NCI-H146 (cell line): Measurements from ENCODE around the gene DLG1.
"Not testable (repeated sequence)": the region's sequence is repeated elsewhere in the genome, so short reads cannot be mapped to it uniquely, and the experiment has no call there.

Source experiments
- DNase-seq: peaks from one replicate; lab custom pipeline; 2025; lab: John Stamatoyannopoulos, UW

DLG1 gene

DNA sequence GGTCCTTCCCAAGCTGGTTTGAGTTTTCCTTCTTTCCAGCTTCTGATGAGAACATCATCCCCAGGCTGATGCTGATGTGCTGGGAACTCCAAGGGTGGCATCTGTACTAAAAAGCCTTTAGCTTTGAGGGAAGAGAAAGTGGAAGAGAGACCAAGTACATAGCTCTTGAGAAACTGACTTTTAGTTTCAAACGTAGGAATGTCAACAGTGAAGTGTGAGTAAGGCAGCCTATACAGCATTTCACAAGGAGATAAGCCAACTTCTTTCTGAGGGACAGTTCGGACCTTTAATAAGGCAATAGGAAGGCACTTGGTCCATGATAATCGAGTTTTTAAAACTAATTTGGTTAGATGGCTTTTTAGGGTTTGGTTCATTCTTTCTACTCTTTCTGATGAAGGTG is 53.7 kb downstream of the DLG1 start:
- no peak for DNase-seq

DNA sequence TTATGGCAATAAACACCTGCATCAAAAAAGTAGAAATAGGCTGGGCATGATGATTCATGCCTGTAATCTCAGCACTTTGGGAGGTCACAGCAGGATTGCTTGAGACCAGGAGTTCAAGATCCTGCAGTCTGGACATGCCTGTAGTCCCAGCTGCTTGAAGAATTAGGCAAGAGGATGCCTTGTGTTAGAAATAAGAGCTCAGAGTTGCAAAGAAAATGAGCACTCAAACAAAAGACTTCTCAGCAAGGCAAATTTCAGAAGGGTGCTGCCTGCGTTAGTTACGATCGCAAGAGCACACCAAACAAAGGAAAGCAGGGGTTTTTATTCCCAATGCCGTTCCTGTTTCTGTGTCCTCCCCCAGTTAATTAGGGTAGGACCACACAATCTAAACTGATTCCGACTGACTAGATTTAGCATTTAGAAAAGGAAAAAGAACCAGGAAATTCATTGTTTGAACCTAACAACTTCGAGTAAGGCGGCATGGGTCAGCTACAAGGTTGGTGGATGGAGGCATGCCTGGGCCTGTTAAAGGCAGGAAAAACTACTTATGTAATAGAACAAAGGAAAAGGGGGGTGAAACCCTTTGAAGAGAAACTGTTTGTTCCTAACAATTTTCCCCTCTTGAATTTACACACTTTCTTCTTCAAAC is 55.5 kb downstream of the DLG1 start:
- DNase-seq = no peak

DNA sequence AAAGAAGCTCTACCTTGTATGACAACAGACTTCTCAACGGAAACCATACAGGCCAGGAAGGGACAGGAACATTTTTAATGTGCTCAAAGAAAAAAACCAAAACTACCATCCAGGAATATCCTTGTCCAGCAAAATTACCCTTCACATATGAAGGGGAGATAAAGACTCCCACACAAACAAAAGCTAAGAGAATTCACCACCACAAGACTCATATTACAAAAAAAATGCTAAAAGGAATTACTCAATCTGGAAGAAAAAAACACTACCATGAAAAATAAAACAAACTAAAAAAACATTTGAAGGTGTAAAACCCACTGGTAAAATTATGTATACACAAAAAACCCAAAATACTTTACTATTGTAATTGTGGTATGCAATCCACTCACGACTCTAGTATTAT is 57.2 kb downstream of the DLG1 start:
- DNase-seq = no peak

DNA sequence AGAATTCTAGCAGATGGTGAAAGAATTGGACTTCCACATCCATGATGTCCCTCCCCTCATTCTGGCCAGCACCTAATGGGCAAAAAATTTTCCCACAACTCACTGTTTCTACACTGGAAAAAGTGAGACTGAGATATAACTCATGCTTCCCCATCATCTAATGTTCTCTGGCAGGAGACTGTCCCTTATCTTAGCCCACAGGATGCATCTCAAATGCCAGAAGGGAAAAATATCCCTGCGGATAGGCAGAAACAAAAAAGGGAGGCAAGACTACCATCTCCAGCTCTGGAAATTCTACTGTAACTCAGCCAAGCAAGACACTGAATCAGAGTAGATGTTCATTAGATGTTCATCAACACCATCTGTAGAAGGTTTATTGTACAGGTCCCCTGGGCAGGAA is 58.6 kb downstream of the DLG1 start:
- DNase-seq = no peak

DNA sequence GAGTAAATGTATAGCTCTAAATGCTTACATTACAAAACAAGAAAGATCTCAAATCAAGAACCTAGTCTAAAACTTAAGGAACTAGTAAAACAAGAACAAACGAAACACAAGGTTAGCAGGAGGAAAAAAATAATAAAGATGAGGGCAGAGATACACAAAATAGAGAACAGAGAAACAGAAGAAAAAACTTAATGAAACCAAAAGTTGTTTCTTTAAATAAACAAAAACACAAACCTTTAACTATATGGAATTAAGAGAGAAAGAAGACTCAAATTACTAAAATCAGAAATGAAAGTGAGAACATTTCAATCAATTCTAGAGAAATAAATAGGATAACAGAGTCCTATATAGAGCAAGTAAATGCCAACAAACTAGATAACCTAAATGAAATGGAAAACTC is 59.6 kb downstream of the DLG1 start:
- no peak for DNase-seq

DNA sequence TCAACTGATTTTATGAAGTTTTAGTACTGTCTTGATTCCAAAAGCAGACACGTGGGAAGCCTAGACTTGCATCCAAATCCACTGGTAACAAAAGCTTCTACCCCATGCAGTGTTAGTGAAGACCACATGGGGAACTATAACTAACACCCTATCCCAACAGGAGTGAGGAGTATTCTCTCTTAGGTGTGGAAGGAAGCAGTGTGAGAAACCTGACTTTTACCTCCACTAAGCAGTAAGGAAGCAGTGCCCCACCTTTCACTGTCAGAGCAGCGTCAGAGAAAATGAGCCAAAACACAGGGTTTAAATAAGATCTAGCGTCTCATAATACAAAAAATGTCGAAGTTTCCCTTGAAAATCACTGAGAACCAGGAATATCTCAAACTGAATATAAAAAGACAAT is 60.5 kb downstream of the DLG1 start:
- DNase-seq = no peak

DNA sequence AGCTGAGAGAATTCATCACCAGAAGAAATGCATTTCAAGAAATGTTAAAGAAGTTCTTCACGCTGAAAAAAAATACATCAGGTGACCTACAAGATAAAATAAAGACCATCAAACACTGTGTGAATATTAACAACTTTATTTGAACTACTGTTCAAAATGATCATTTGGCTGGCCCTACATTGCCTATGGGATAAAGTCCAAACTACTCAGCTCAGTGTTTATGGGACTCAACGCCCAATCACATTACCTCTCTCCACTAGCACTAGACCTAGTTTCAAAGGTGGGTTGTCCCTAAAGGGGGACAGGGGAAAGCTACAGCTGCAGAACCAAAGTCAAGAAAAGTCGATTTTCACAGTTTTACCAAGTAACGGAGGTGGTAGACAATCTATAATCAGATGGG is 62.0 kb downstream of the DLG1 start:
- DNase-seq = no peak

DNA sequence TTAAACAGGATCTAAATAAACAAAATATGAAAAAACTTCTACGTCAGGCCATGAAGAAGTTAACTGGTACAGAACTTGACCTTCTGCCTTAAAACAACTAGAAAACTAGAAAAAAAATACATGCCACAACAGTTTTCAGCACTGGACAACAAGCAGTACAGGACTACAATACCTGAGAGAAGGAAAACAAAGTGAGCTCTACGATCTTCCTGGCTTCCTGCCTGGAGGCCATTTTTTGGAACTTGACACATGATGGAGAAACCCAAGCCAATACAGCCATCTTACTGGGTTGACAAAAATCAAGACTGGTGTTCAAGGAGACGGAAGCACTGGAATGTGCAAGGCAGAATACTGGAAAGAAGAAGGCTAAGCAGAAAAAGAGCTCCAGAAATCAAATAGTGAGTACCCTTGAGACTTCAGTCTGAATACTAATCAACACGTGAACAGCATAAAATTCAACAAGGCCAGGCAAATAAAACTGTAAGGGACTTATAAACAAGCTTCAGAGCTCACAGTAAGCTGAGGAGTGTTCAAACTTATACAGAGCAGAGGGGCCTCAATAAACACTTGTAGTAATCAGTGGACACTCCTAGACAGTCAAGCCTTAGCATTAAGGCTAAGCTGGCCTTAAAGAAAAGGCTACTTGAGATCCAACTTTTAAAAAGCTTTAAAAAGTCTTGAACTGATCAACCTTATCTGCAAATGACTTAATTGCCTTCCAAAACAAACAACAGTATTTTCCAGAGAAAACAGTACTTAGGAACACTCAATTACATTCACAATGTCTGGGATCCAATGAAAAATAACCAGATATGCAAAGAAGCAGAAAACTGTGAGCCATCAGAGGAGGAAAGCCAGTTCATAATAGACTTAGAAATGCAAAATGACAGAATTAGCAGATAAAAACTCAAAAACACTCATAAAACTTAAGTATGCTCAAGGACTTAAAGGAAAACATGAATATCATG is 63.2 kb downstream of the DLG1 start:
- DNase-seq = no peak

DNA sequence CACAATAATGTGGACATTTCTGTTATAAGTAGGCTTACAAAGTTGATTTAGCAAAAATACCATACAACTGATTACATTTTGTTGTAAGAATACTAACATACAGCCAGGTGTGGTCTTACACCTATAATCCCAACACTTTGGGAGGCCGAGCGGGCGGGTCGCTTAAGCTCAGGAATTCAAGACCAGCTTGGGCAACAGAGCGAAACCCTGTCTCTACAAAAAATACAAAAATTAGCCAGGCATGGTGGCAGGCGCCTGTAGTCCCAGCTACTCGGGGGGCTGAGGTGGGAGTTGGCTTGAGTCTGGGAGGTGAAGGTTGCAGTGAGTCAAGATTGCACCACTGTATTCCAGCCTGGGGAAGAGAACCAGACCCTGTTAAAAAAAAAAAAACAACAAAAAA is 67.1 kb downstream of the DLG1 start:
- DNase-seq = no peak

DNA sequence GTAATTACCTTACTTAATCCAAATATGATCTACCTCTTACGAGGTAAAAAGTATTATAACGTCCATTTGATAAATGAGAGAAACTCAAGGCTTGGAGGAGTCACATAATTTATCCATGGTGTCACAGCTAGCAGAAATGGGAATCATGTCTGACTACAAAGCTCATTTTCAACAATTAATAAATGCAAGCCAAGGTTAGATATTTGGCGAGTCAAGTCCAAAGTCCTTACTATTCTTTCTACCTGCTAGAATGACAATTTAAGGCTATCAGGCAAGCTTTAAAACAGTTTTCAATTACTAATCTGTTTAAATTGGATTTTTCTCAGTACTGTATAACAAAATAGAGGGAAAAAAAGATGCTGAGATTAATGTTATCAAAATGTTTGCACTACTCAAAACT is 68.6 kb downstream of the DLG1 start:
- DNase-seq = no peak

DNA sequence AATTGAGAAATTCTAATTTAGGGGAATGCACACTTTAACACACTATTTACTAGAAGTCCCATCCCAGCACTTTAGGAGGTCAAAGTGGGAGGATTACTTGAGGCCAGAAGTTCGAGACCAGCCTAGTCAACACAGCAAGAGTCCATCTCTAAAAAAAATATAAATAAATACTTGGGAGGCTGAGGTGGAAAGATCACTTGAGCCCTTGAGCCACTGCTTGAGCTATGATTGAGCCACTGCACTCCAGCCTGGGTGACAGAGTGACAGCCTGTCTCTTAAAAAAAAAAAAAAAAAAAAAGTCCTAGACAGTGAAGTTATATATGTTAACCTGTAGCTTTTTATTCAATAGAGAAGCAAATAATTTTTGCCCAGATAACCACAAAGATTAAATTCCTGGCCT is 69.2 kb downstream of the DLG1 start:
- DNase-seq = no peak

DNA sequence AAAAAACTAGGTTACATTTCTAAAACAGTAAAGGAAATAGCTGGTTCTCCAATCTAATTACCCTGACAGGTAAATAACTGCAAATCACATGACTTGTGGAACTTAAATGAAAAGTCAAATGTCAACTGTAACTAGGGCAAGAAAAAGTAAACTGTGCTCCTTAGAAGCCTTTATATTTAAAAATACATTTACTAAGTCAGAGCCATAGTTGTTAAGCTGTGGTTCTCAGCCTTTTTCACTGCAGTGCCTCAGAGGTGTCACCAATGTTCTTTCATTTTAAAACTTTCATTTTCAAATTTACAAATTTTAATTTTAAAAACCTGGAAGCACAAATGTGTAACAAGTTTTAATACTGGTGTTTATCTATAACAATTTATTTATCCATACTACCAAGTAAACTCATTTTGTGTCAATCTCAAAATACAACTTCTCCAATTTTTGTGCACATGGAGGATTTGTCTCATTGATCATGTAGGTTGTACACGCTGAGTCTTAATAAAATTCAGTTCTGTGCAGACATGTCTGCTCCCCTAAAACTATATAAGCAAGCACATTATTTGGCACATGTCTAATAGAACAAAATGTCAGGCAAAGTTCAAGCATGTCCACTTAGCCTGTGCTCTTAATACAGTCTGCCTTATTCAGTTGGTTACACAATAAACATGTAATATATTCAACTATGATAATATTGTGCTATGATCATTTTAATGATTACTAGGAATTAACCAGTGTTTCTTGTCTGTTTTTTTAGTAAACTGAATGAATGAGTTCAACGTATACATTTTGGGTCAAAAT is 70.4 kb downstream of the DLG1 start:
- no peak for DNase-seq

DNA sequence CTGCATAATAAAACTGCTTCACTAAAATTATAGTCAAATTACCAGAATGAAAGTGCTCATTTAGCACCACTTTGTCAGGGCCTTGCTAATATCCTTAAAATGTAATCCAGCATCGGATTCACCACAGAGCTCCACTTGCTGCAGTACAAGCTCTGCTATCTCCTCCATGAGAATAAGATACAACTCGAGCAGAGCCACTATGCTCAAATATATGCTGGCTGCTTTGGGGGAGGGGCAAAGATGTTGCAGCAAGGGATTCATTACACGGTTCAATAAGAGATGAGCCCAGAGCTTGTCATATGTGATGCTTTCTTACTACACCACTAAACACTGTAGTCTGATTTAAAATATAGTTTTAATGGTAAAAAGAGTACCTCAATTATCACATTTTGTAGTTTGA is 72.2 kb downstream of the DLG1 start:
- DNase-seq = peak; percentile 17

DNA sequence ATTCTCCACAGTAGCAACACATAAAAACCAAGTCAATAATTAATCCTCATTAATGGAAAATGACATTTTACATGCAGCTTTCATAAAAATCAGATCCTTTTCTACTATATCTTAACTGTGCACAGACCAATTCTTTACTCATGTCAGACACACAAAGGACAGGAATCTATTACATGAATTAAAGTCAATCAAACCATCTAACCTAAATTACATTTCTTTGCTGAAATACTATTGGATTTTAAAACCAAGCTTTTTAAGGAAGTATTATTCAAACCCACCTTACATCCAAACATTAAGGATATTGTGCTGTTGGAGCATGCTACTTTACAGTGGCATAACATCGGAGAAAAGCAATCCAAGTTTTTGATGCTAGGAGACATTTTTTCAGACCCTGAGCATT is 72.8 kb downstream of the DLG1 start:
- no peak for DNase-seq

DNA sequence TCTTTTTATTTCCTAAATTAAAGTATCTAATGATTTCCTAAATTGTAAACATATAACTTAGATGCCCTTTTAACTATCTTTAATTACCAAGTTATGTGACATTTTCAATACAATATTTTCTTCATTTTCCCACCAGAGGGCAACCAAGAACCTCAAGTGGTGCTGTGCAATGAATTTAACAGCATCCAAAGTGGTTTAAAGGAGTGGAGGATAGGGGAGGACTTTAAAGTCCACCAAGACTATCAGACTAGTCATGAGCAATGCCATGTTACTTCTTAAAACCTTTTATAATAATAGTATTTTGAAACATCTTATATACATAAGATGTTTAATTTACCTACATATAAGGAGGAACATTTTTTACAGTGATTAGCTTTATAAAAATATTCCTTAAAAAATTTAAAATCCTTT is 74.4 kb downstream of the DLG1 start:
- peak; percentile 55 for DNase-seq

DNA sequence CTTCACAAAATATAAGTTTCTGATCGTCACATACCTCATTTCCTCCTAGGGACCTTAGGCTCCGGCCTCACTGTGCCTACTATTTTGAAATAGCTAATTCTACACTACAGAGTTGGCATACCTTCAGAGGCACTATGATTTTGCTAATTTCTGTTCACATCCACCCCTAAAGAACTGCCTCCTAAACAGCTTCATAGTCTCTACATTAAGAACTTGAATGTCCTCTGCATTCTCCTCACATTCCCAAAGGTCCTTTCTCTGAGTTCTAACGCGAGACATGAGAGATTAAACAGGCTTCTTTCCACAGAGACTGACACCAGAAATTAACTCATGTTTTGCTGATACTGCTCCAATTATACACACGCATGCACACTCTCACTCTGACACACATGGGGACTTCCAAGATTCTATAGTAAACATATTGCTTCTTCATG is 75.5 kb downstream of the DLG1 start:
- DNase-seq = no peak

DNA sequence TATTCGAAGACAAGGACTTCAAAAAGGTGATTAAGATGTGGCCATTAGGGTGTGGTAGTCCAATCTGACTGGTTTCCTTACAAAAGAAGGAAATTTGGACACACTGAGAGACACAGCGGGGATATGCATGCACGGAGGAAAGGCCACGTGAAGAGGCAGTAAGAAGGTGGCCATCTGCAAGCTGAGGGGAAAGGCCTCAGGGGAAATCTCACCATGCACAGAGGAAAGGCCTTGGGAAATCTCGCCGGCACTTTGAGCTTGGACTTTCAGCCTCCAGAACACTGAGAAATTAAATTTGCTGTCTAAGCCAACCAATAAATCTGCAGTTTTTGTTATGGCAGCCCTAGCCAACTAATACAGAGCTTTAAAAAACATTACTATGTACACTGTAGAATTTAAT is 78.8 kb downstream of the DLG1 start:
- no peak for DNase-seq

DNA sequence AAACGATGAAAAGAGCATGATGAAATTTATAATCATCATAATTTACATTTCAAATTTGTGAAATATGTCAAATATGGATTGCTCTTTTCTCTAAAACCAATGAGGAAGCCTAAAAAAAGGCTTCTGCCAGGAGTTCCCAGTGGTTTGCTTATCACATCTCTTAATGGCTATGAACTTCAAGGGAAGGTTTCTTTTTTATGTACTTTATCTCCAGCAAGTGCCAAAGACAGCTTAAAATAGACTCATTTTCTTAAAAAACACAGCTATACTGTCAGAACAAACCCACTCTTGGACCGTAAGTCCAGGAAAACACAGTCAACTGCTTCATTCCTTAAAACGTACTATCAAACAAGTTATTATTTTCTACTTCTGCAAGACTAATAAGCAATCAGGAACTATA is 80.2 kb downstream of the DLG1 start:
- no peak for DNase-seq

DNA sequence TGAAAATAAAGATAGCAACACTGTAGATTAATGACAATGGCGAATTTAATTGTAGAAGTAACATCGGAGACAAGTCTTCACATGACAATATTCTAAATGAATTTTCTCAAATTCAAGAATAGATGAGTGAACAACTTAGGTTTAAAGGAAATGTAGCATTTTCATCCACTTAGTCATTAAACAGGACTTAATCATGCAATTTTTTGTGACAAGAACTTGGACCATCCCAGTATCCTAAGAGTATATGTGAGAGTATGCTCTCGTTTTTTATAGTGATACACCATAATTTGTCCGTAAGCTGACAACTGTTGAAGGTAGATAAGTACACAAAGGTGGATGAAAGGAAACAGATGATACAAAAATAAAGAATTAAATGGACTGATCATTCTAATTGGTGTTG is 81.5 kb downstream of the DLG1 start:
- DNase-seq = no peak

DNA sequence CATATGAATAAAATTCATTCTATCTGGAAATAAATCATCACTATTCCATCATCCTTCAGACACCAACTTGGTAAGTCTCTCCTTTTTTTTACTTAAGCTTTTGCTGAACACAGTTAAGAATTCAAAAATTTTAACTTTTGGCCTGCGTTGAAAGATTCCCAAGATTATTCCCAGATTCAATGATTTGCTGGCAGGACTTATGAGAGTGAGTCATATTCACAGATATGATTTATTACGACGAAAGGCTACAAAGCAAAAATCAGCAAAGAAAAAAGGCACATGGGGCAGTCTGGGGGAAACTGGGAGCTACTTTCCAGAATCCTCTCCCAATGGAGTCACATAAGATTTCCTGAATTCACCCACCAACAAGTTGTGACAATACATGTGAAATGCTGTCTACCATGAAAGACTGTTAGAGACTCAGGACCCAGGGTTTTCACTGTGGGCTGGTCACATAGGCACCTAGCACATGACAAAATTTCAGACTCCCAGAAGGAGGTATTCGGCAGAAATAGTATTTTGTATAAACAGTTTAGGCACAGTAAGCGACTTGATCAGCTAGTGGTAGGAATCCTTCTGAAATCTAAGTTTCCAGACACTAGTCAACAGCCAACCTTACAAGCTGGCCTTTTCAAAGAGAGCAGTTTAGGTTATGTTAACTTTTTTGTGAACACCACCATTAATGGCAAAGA is 82.1 kb downstream of the DLG1 start:
- DNase-seq = no peak

DNA sequence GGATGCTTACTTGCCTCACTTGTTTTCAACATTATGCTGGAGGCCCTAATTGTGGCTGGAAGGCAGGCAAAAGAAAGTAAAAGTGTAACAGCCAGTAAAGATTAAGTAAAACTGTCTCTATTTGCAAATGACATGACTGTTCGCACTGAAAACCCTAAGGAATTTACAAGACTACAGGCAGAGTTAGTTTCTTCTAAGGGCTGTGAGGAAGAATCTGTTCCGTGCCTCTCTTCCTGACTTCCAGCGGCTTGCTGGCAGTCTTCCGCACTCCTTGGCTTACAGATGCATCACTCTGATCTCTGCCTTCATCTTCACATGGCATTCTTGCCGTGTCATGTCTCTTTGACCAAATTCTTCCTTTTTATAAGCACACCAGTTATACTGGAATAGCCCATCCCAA is 86.1 kb downstream of the DLG1 start:
- no peak for DNase-seq

DNA sequence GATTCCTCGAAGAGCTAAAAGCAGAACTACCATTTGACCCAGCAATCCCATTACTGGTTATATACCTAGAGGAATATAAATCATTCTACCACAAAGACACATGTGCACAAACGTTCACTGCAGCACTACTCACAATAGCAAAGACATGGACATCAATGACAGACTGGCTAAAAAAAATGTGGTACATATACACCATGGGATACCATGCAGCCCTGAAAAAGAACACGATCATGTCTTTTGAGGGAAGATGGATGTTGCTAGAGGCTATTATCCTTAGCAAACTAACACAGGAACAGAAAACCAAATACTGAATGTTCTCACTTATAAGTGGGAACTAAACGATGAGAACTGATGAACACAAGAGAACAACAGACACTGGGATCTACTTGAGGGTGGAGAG is 86.7 kb downstream of the DLG1 start:
- DNase-seq = not testable (repeated sequence)
